Colonic mucosa (tissue), 4 donors: ENCODE data around the gene SALL2. TPM values are rescaled to one million over a fixed set of nuclear protein-coding genes. Genes with fewer than 3 reads are reported as not detected.

ENCODE experiments used
- DNase-seq: peaks from one replicate; pipeline ENCODE4 v3.0.0-alpha.2; 2020
- H3K27ac ChIP-seq: fragments of 200-600 bp; one replicate; pipeline ENCODE4 v1.8.0; 2021
- H3K27me3 ChIP-seq: fragments of 200-600 bp; one replicate; pipeline ENCODE4 v1.8.0; 2021
- H3K36me3 ChIP-seq: fragments of 200-600 bp; one replicate; pipeline ENCODE4 v1.8.0; 2021
- H3K4me1 ChIP-seq: fragments of 200-600 bp; one replicate; pipeline ENCODE4 v1.8.0; 2021; ENCODE audit warnings: mild to moderate bottlenecking
- H3K4me3 ChIP-seq: fragments of 200-600 bp; one replicate; pipeline ENCODE4 v1.8.0; 2021
- H3K9ac ChIP-seq, 2 donors: one replicate each; pipeline ENCODE4 v1.7.0; 2013; ENCODE audit warnings: control low read depth in 2 of 2, low read depth in 2 of 2, low read length in 2 of 2
- H3K9me3 ChIP-seq: fragments of 200-600 bp; one replicate; pipeline ENCODE4 v1.8.0; 2021
- CTCF ChIP-seq: fragments of 200-600 bp; IDR thresholded peaks from one replicate; pipeline ENCODE4 v1.8.0; 2022; ENCODE audit warnings: antibody characterized with exemption, mild to moderate bottlenecking
- intact Hi-C: fragments of 100-400 bp; cut with DNase I; formaldehyde crosslinking; loops from one replicate; pipeline ENCODE4 v1.14.1; 2022
- total RNA-seq, 2 donors: library from RNA; stranded (reverse); fragmentation: NEBNext Ultra II Directional in 1 of 2; extraction: Animal tissue kit (Norgen Biotek cat#: 25700) in 1 of 2; gene quantifications; one replicate each; pipeline ENCODE4 v1.2.1, GENCODE V29; 2021
- donor health status: healthy.
- donor health status: DM: no; HTN: no; CAD: no.
- donor health status: DM: no; HTN: no; CAD: no.

SALL2 gene
- total RNA-seq, 2 donors from 2014 or later = 1.7 to 2.4 TPM

- intact Hi-C loops = no loop called here
- Histone ChIP-seq H3K27me3 (no peaks in the 10 kb centered on the region), H3K36me3 (peaks cover 11% of the 10 kb centered on the region), H3K4me3 (no peak overlapping the region), H3K27ac (no peak overlapping the region), H3K9ac (no peak overlapping the region), H3K9me3 (no peaks in the 10 kb centered on the region), H3K4me1 (peaks cover 8% of the 10 kb centered on the region)
- DNase-seq = no peak
- no peak for TF ChIP-seq CTCF
These were observed 21.1 kb downstream of the SALL2 start for GRCh38 chr14:21505012-21505553.

GRCh38 chr14:21503376-21503775 is 22.8 kb downstream of the SALL2 start:
- H3K27ac ChIP-seq = no peak overlapping the region
- H3K4me3 ChIP-seq = no peak overlapping the region
- no peaks in the 10 kb centered on the region for H3K27me3 ChIP-seq
- DNase-seq = no peak
- intact Hi-C loops = no loop called here
- peaks cover 11% of the 10 kb centered on the region for H3K36me3 ChIP-seq
- H3K9ac ChIP-seq = no peak overlapping the region
- no peaks in the 10 kb centered on the region for H3K4me1 ChIP-seq
- H3K9me3 ChIP-seq = no peaks in the 10 kb centered on the region
- TF ChIP-seq CTCF = no peak

GRCh38 chr14:21501568-21501967 is 24.6 kb downstream of the SALL2 start:
- H3K9me3 ChIP-seq = no peaks in the 10 kb centered on the region
- DNase-seq = no peak
- H3K27ac ChIP-seq = no peak overlapping the region
- intact Hi-C loops = no loop called here
- H3K27me3 ChIP-seq = no peaks in the 10 kb centered on the region
- H3K4me1 ChIP-seq = no peaks in the 10 kb centered on the region
- TF ChIP-seq CTCF = no peak
- H3K9ac ChIP-seq = no peak overlapping the region
- peaks cover 15% of the 10 kb centered on the region for H3K36me3 ChIP-seq
- no peak overlapping the region for H3K4me3 ChIP-seq

- no peaks in the 10 kb centered on the region for H3K4me1 ChIP-seq
- peaks cover 15% of the 10 kb centered on the region for H3K36me3 ChIP-seq
- no peak overlapping the region for H3K27ac ChIP-seq
These were observed 27.3 kb downstream of the SALL2 start for GRCh38 chr14:21498540-21499526.

More at GRCh38 chr14:21498540-21499526, 27.3 kb downstream of the SALL2 start:
- intact Hi-C loops = loop anchor here (5.0 kb wide), 1 partner anchor 58 kb away; no protein-coding TSS in a partner anchor
- no peak overlapping the region for H3K9ac ChIP-seq
- no peaks in the 10 kb centered on the region for H3K9me3 ChIP-seq
- no peak for DNase-seq
- no peak overlapping the region for H3K4me3 ChIP-seq
- no peaks in the 10 kb centered on the region for H3K27me3 ChIP-seq
- peak; percentile 44 for TF ChIP-seq CTCF
